ENCODE results near the gene PLPP6.

Gene PLPP6

GRCh38 chr9:4677392-4677791, 15.3 kb downstream of the PLPP6 start:
- no peaks in the 10 kb centered on the region for H3K36me3 ChIP-seq (ENCODE audit: control insufficient read depth in 4 of 4, insufficient read depth in 4 of 4, low read length in 3 of 4)
- ChIA-PET POLR2A (no interaction called here), CTCF (interaction anchor here (0.6 to 1.0 kb wide), 3 partner anchors 15 to 167 kb away, joined by 3 to 5 read pairs (median 4); no protein-coding TSS in a partner anchor)
- no peak for DNase-seq
- H3K4me1 ChIP-seq (ENCODE audit: control extremely low read depth in 1 of 4, control insufficient read depth in 4 of 4, insufficient read depth in 4 of 4, low read length in 3 of 4) = peaks cover 6 to 27% (median 13%) of the 10 kb centered on the region in 4 experiments
- no peak overlapping the region for H3K27ac ChIP-seq (ENCODE audit: insufficient read depth in 1 of 2, low read depth in 1 of 2, low read length in 2 of 2, poor library complexity in 1 of 2, severe bottlenecking in 2 of 2)
- H3K9me3 ChIP-seq (ENCODE audit: control extremely low read depth in 1 of 5, control insufficient read depth in 4 of 5, insufficient read depth in 2 of 5, low read depth in 1 of 5, low read length in 4 of 5) = no peaks in the 10 kb centered on the region
- H3K27me3 ChIP-seq (replicated peaks in 2 of 5; ENCODE audit: control insufficient read depth in 4 of 5, insufficient read depth in 5 of 5, low read length in 4 of 5) = peaks cover 0 to 22% (median 0%) of the 10 kb centered on the region in 5 experiments
- 100% methylated on average over 2 of the region's 3 CpGs for WGBS (ENCODE audit: insufficient coverage)
- no peak overlapping the region for H3K4me3 ChIP-seq (ENCODE audit: control insufficient read depth in 1 of 7, extremely low read depth in 1 of 7, insufficient read depth in 4 of 7, low read depth in 2 of 7, low read length in 6 of 7)

DNA sequence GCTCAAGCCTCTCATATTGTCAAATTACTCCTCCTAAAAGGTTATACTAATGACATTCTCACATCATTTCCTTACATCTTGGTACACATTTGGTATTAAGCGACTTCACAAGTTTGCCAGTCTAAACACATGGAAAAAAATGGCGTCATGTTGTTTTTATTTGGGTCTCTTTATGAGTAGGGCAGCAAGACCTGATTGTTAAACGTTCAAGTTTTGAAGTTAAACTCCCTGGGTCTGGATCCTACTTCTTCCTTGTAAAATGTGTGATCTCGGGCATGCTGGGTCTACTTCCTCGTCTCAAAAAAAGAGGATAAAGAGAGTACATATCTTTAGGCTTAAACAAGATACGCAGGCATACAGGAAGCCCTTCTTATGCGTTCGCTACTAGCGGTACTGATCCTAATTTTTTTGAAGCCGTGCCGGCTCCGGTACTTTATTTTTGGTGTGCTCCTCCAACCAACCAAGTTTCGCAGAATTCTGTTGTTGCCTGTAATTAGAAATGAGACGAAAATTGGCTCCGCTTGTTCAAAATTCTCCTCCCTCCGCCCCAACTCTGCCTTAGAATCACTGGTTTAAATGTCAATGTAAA, 16.7 kb downstream of the PLPP6 start:
- peaks cover 6 to 27% (median 13%) of the 10 kb centered on the region in 4 experiments for H3K4me1 ChIP-seq (ENCODE audit: control extremely low read depth in 1 of 4, control insufficient read depth in 4 of 4, insufficient read depth in 4 of 4, low read length in 3 of 4)
- H3K36me3 ChIP-seq (ENCODE audit: control insufficient read depth in 4 of 4, insufficient read depth in 4 of 4, low read length in 3 of 4) = peaks cover 0 to 2% (median 0%) of the 10 kb centered on the region in 4 experiments
- peak overlapping the region; percentile 52 to 95 (median 91) for H3K4me3 ChIP-seq (ENCODE audit: control insufficient read depth in 1 of 7, extremely low read depth in 1 of 7, insufficient read depth in 4 of 7, low read depth in 2 of 7, low read length in 6 of 7)
- H3K27me3 ChIP-seq (replicated peaks in 2 of 5; ENCODE audit: control insufficient read depth in 4 of 5, insufficient read depth in 5 of 5, low read length in 4 of 5) = peaks cover 0 to 18% (median 0%) of the 10 kb centered on the region in 5 experiments
- DNase-seq = peak; percentile 40 to 72 (median 60)
- CTCF ChIA-PET = interaction anchor here (0.9 to 1.3 kb wide), 4 partner anchors 12 to 27 kb away, joined by 3 to 4 read pairs (median 4); no protein-coding TSS in a partner anchor
- POLR2A ChIA-PET = interaction anchor here (1.5 kb wide), 1 partner anchor 62 kb away, joined by 7 read pairs; the partner anchor contains the start of gene AK3
- peak overlapping the region; percentile 88 to 97 for H3K27ac ChIP-seq (ENCODE audit: insufficient read depth in 1 of 2, low read depth in 1 of 2, low read length in 2 of 2, poor library complexity in 1 of 2, severe bottlenecking in 2 of 2)
- H3K9me3 ChIP-seq (ENCODE audit: control extremely low read depth in 1 of 5, control insufficient read depth in 4 of 5, insufficient read depth in 2 of 5, low read depth in 1 of 5, low read length in 4 of 5) = no peaks in the 10 kb centered on the region
- WGBS (ENCODE audit: insufficient coverage) = 0% methylated on average over 12 of the region's 16 CpGs

GRCh38 chr9:4679268-4680172, 17.4 kb downstream of the PLPP6 start, which contains the start of gene CDC37L1:
TSS of gene CDC37L1 (plus strand) at chr9:4679569. CDS start at chr9:4679768, 199 bp downstream.
- POLR2A ChIA-PET = interaction anchor here (0.6 to 1.5 kb wide), 2 partner anchors 16 to 61 kb away, joined by 4 to 7 read pairs; partner anchors contain the start of gene AK3

GRCh38 chr9:4680173-4680525, 18.1 kb downstream of the PLPP6 start:
- Histone ChIP-seq H3K27me3 (replicated peaks in 2 of 5; ENCODE audit: control insufficient read depth in 4 of 5, insufficient read depth in 5 of 5, low read length in 4 of 5) (peaks cover 0 to 8% (median 0%) of the 10 kb centered on the region in 5 experiments), H3K36me3 (ENCODE audit: control insufficient read depth in 4 of 4, insufficient read depth in 4 of 4, low read length in 3 of 4) (peaks cover 0 to 7% (median 2%) of the 10 kb centered on the region in 4 experiments), H3K27ac (ENCODE audit: insufficient read depth in 1 of 2, low read depth in 1 of 2, low read length in 2 of 2, poor library complexity in 1 of 2, severe bottlenecking in 2 of 2) (peak overlapping the region; percentile 88 to 97), H3K9me3 (ENCODE audit: control extremely low read depth in 1 of 5, control insufficient read depth in 4 of 5, insufficient read depth in 2 of 5, low read depth in 1 of 5, low read length in 4 of 5) (no peaks in the 10 kb centered on the region), H3K4me1 (ENCODE audit: control extremely low read depth in 1 of 4, control insufficient read depth in 4 of 4, insufficient read depth in 4 of 4, low read length in 3 of 4) (peaks cover 6 to 27% (median 13%) of the 10 kb centered on the region in 4 experiments), H3K4me3 (ENCODE audit: control insufficient read depth in 1 of 7, extremely low read depth in 1 of 7, insufficient read depth in 4 of 7, low read depth in 2 of 7, low read length in 6 of 7) (peak overlapping the region; percentile 52 to 95 (median 91))
- DNase-seq = no peak
- ChIA-PET POLR2A (interaction anchor here (1.5 kb wide), 1 partner anchor 60 kb away, joined by 7 read pairs; the partner anchor contains the start of gene AK3), CTCF (interaction anchor here (1.3 to 1.4 kb wide), 2 partner anchors 11 to 51 kb away, joined by 3 to 4 read pairs; no protein-coding TSS in a partner anchor)
- 17% methylated on average over 7 of the region's 10 CpGs for WGBS (ENCODE audit: insufficient coverage)

More at GRCh38 chr9:4679268-4680172, 17.4 kb downstream of the PLPP6 start, which contains the start of gene CDC37L1:
- CTCF ChIA-PET = interaction anchor here (0.6 to 1.3 kb wide), 4 partner anchors 12 to 26 kb away, joined by 3 to 4 read pairs (median 4); no protein-coding TSS in a partner anchor
- Histone ChIP-seq H3K27ac (ENCODE audit: insufficient read depth in 1 of 2, low read depth in 1 of 2, low read length in 2 of 2, poor library complexity in 1 of 2, severe bottlenecking in 2 of 2) (peak within 1 kb of the TSS; percentile 88 to 97), H3K36me3 (ENCODE audit: control insufficient read depth in 4 of 4, insufficient read depth in 4 of 4, low read length in 3 of 4) (peaks cover 0 to 2% (median 0%) of the 10 kb centered on the region in 4 experiments), H3K9me3 (ENCODE audit: control extremely low read depth in 1 of 5, control insufficient read depth in 4 of 5, insufficient read depth in 2 of 5, low read depth in 1 of 5, low read length in 4 of 5) (no peaks in the 10 kb centered on the region), H3K4me1 (ENCODE audit: control extremely low read depth in 1 of 4, control insufficient read depth in 4 of 4, insufficient read depth in 4 of 4, low read length in 3 of 4) (peaks cover 6 to 27% (median 13%) of the 10 kb centered on the region in 4 experiments), H3K4me3 (ENCODE audit: control insufficient read depth in 1 of 7, extremely low read depth in 1 of 7, insufficient read depth in 4 of 7, low read depth in 2 of 7, low read length in 6 of 7) (peak within 1 kb of the TSS; percentile 52 to 95 (median 91)), H3K27me3 (replicated peaks in 2 of 5; ENCODE audit: control insufficient read depth in 4 of 5, insufficient read depth in 5 of 5, low read length in 4 of 5) (peaks cover 0 to 14% (median 0%) of the 10 kb centered on the region in 5 experiments)
- 0% methylated on average over 55 of the region's 66 CpGs for WGBS (ENCODE audit: insufficient coverage)
- peak; percentile 96 to 98 (median 98) for DNase-seq

DNA sequence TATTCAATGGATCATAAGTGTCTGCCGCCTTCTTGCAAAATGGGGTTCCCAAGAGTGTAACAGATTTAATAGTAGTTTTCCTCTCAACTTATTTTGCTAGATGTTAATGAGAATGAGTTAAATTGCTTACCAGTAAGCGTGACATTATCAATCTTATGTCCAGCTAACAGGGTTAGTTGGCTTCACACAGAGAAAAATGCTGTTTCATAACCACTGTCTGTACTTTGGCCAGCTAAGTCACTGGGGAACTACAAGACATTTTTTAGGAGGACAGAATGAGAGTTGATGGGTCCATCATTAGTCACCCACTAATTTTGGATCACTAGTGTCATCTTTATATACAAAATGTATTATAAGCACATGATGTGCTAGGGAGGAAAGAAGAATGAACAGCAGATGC, 18.7 kb downstream of the PLPP6 start:
- CTCF ChIA-PET = interaction anchor here (1.0 to 1.4 kb wide), 3 partner anchors 52 to 64 kb away, joined by 3 to 4 read pairs (median 3); partner anchors contain the start of gene AK3
- H3K4me1 ChIP-seq (ENCODE audit: control extremely low read depth in 1 of 4, control insufficient read depth in 4 of 4, insufficient read depth in 4 of 4, low read length in 3 of 4) = peaks cover 6 to 27% (median 13%) of the 10 kb centered on the region in 4 experiments
- peak overlapping the region in 1 of 2 experiments; percentile 97 for H3K27ac ChIP-seq (ENCODE audit: insufficient read depth in 1 of 2, low read depth in 1 of 2, low read length in 2 of 2, poor library complexity in 1 of 2, severe bottlenecking in 2 of 2)
- peak in 2 of 3 donors; percentile 25 to 26 for DNase-seq
- POLR2A ChIA-PET = interaction anchor here (0.7 kb wide), 1 partner anchor 36 kb away, joined by 3 read pairs; no protein-coding TSS in a partner anchor
- H3K27me3 ChIP-seq (replicated peaks in 2 of 5; ENCODE audit: control insufficient read depth in 4 of 5, insufficient read depth in 5 of 5, low read length in 4 of 5) = peaks cover 0 to 6% (median 0%) of the 10 kb centered on the region in 5 experiments
- peaks cover 1 to 12% (median 3%) of the 10 kb centered on the region in 4 experiments for H3K36me3 ChIP-seq (ENCODE audit: control insufficient read depth in 4 of 4, insufficient read depth in 4 of 4, low read length in 3 of 4)
- H3K4me3 ChIP-seq (ENCODE audit: control insufficient read depth in 1 of 7, extremely low read depth in 1 of 7, insufficient read depth in 4 of 7, low read depth in 2 of 7, low read length in 6 of 7) = peak overlapping the region in 6 of 7 experiments; percentile 80 to 95 (median 92)
- no peaks in the 10 kb centered on the region for H3K9me3 ChIP-seq (ENCODE audit: control extremely low read depth in 1 of 5, control insufficient read depth in 4 of 5, insufficient read depth in 2 of 5, low read depth in 1 of 5, low read length in 4 of 5)
- 40% methylated on average over 1 of the region's 2 CpGs for WGBS (ENCODE audit: insufficient coverage)

DNA sequence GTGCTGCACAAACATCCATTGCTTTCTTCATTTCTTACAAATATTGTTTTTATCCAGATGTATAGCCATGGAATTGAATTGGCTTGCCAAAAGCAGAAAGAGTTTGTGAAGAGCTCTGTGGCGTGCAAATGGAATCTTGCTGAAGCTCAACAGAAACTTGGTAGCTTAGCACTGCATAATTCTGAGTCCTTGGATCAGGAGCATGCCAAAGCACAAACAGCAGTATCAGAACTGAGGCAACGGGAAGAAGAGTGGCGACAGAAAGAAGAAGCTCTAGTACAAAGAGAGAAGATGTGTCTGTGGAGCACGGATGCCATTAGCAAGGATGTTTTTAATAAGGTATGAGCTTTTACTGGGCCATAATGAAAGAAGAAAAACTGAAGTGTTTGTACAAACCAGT, 22.7 kb downstream of the PLPP6 start:
- WGBS (ENCODE audit: insufficient coverage) = 98% methylated on average over 4 of the region's 4 CpGs
- ChIA-PET POLR2A (no interaction called here), CTCF (interaction anchor here (1.0 to 1.2 kb wide), 2 partner anchors 17 to 58 kb away, joined by 3 to 8 read pairs; no protein-coding TSS in a partner anchor)
- no peak for DNase-seq
- H3K27me3 ChIP-seq (replicated peaks in 2 of 5; ENCODE audit: control insufficient read depth in 4 of 5, insufficient read depth in 5 of 5, low read length in 4 of 5) = no peaks in the 10 kb centered on the region
- H3K36me3 ChIP-seq (ENCODE audit: control insufficient read depth in 4 of 4, insufficient read depth in 4 of 4, low read length in 3 of 4) = peaks cover 6 to 25% (median 14%) of the 10 kb centered on the region in 4 experiments
- H3K9me3 ChIP-seq (ENCODE audit: control extremely low read depth in 1 of 5, control insufficient read depth in 4 of 5, insufficient read depth in 2 of 5, low read depth in 1 of 5, low read length in 4 of 5) = no peaks in the 10 kb centered on the region
- H3K4me1 ChIP-seq (ENCODE audit: control extremely low read depth in 1 of 4, control insufficient read depth in 4 of 4, insufficient read depth in 4 of 4, low read length in 3 of 4) = peaks cover 6 to 16% (median 10%) of the 10 kb centered on the region in 4 experiments
- no peak overlapping the region for H3K4me3 ChIP-seq (ENCODE audit: control insufficient read depth in 1 of 7, extremely low read depth in 1 of 7, insufficient read depth in 4 of 7, low read depth in 2 of 7, low read length in 6 of 7)
- H3K27ac ChIP-seq (ENCODE audit: insufficient read depth in 1 of 2, low read depth in 1 of 2, low read length in 2 of 2, poor library complexity in 1 of 2, severe bottlenecking in 2 of 2) = no peak overlapping the region
